ENCODE results near the gene SMU1. TPM values are rescaled to one million over a fixed set of nuclear protein-coding genes. Genes with fewer than 3 reads are reported as not detected.

The SMU1 gene
- total and polyA plus RNA-seq, 2 of the 13 experiments (the other 11 are each of a cell fraction or from before 2014, with no cell fraction given), result 12.9 to 36.6 TPM

DNA sequence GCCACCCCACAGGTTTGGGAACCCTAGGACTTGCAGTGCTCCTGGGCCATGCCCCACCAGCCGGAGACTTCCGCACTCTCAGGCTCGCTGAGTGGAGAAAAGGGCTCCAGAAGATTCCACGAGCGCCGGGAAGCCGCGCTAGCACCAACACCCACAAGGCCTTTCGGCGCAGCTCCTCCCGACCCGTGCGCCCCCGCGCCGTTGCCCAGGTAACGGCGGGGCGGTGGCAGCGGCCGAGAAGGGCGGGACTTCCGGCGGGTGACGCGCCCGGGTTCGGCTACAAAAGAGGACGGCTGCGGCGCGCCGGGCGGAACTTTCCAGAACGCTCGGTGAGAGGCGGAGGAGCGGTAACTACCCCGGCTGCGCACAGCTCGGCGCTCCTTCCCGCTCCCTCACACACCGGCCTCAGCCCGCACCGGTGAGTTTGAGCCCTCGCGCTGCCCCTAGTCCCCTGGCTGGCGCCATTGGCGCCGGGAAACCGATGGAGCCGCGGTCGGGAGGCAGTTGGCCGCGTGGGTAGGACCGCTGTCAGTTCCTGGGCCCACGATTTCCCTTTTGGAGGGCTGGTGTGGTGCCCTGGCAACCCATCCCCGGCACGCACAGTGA is 51.4 kb downstream of the SMU1 start, which contains the start of gene DNAJA1 (continued):
- TF ChIP-seq ZNF512 (CRISPR knock-in tag; IDR thresholded peaks at IDR 0.05) (no peak), ZNF547 (CRISPR knock-in tag; IDR thresholded peaks at IDR 0.05) (peak; percentile 75), ZNF713 (CRISPR knock-in tag; IDR thresholded peaks at IDR 0.05) (peak; percentile 97), CREM (IDR thresholded peaks at IDR 0.05) (no peak; the same call in 1 of the 2 replicates), CREM (CRISPR knock-in tag; IDR thresholded peaks at IDR 0.05) (no peak), ZNF784 (CRISPR knock-in tag; IDR thresholded peaks at IDR 0.05; ENCODE audit: borderline replicate concordance) (no peak; the same call in 1 of the 2 replicates), ZHX2 (IDR thresholded peaks at IDR 0.05; ENCODE audit: low read depth) (peak; percentile 43; the same call in 1 of the 2 replicates), ZHX2 (CRISPR knock-in tag; IDR thresholded peaks at IDR 0.05; ENCODE audit: borderline replicate concordance) (no peak), HES4 (CRISPR knock-in tag; IDR thresholded peaks at IDR 0.05; ENCODE audit: borderline replicate concordance) (no peak; the same call in 1 of the 2 replicates), ZNF431 (CRISPR knock-in tag; IDR thresholded peaks at IDR 0.05; ENCODE audit: borderline replicate concordance, low read depth) (no peak; the same call in 1 of the 2 replicates), ZGPAT (CRISPR knock-in tag; IDR thresholded peaks at IDR 0.05) (peak; percentile 90), ZNF274 (CRISPR knock-in tag; IDR thresholded peaks at IDR 0.05) (0 out of 2 replicates have a peak, but pooled peaks have one; percentile 60), BHLHE40 (IDR thresholded peaks at IDR 0.05; ENCODE audit: low read length) (peak; percentile 64), RNF2 (conservative IDR thresholded peaks at IDR 0.05; ENCODE audit: low read depth) (no peak), MLLT10 (CRISPR knock-in tag; IDR thresholded peaks at IDR 0.05) (no peak)
- TF ChIP-seq, protein P1, sequence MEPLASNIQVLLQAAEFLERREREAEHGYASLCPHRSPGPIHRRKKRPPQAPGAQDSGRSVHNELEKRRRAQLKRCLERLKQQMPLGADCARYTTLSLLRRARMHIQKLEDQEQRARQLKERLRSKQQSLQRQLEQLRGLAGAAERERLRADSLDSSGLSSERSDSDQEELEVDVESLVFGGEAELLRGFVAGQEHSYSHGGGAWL (CRISPR knock-in tag; IDR thresholded peaks at IDR 0.05), result peak; percentile 84; the same call in 1 of the 2 replicates
- TF ChIP-seq, protein P2, sequence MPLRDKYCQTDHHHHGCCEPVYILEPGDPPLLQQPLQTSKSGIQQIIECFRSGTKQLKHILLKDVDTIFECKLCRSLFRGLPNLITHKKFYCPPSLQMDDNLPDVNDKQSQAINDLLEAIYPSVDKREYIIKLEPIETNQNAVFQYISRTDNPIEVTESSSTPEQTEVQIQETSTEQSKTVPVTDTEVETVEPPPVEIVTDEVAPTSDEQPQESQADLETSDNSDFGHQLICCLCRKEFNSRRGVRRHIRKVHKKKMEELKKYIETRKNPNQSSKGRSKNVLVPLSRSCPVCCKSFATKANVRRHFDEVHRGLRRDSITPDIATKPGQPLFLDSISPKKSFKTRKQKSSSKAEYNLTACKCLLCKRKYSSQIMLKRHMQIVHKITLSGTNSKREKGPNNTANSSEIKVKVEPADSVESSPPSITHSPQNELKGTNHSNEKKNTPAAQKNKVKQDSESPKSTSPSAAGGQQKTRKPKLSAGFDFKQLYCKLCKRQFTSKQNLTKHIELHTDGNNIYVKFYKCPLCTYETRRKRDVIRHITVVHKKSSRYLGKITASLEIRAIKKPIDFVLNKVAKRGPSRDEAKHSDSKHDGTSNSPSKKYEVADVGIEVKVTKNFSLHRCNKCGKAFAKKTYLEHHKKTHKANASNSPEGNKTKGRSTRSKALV (CRISPR knock-in tag; IDR thresholded peaks at IDR 0.05), result peak; percentile 60
